ENCODE results near the gene VPS35L.
"Not testable (repeated sequence)": the region's sequence is repeated elsewhere in the genome, so short reads cannot be mapped to it uniquely, and the experiment has no call there.

VPS35L gene

GRCh38 chr16:19654147-19654546, 98.6 kb downstream of the VPS35L start:
- DNase-seq (ENCODE audit: low read depth), result no peak

- no peak for DNase-seq (ENCODE audit: low read depth)
These were observed 99.8 kb downstream of the VPS35L start for GRCh38 chr16:19655242-19655777.

- DNase-seq (ENCODE audit: low read depth), result no peak
These were observed 102.3 kb downstream of the VPS35L start for GRCh38 chr16:19657831-19658230.

GRCh38 chr16:19659554-19659953, 104.1 kb downstream of the VPS35L start:
- DNase-seq (ENCODE audit: low read depth), result no peak

- no peak for DNase-seq (ENCODE audit: low read depth)
These were observed 104.9 kb downstream of the VPS35L start for GRCh38 chr16:19660432-19660831.

GRCh38 chr16:19662351-19662750, 106.8 kb downstream of the VPS35L start:
- DNase-seq (ENCODE audit: low read depth), result no peak

GRCh38 chr16:19664166-19664565, 108.7 kb downstream of the VPS35L start:
- no peak for DNase-seq (ENCODE audit: low read depth)

GRCh38 chr16:19665313-19665712, 109.8 kb downstream of the VPS35L start:
- DNase-seq (ENCODE audit: low read depth), result not testable (repeated sequence)

GRCh38 chr16:19666477-19666876, 111.0 kb downstream of the VPS35L start:
- no peak for DNase-seq (ENCODE audit: low read depth)

- DNase-seq (ENCODE audit: low read depth), result no peak
These were observed 116.9 kb downstream of the VPS35L start for GRCh38 chr16:19672378-19672777.

GRCh38 chr16:19674485-19674884, 119.0 kb downstream of the VPS35L start:
- no peak for DNase-seq (ENCODE audit: low read depth)

GRCh38 chr16:19677402-19677801, 121.9 kb downstream of the VPS35L start:
- DNase-seq (ENCODE audit: low read depth), result no peak

GRCh38 chr16:19678804-19679203, 123.3 kb downstream of the VPS35L start:
- DNase-seq (ENCODE audit: low read depth), result no peak

- not testable (repeated sequence) for DNase-seq (ENCODE audit: low read depth)
These were observed 123.8 kb downstream of the VPS35L start for GRCh38 chr16:19679281-19679680.

- DNase-seq (ENCODE audit: low read depth), result no peak
These were observed 125.4 kb downstream of the VPS35L start for GRCh38 chr16:19680881-19681340.

- no peak for DNase-seq (ENCODE audit: low read depth)
These were observed 126.1 kb downstream of the VPS35L start for GRCh38 chr16:19681637-19682036.

GRCh38 chr16:19683453-19684236, 128.1 kb downstream of the VPS35L start:
- no peak for DNase-seq (ENCODE audit: low read depth)

- no peak for DNase-seq (ENCODE audit: low read depth)
These were observed 129.7 kb downstream of the VPS35L start for GRCh38 chr16:19685176-19685575.

GRCh38 chr16:19687279-19687678, 131.8 kb downstream of the VPS35L start:
- DNase-seq (ENCODE audit: low read depth), result no peak

GRCh38 chr16:19688396-19689024, 133.0 kb downstream of the VPS35L start:
- DNase-seq (ENCODE audit: low read depth), result no peak

GRCh38 chr16:19689342-19689741, 133.8 kb downstream of the VPS35L start:
- DNase-seq (ENCODE audit: low read depth), result no peak

GRCh38 chr16:19690196-19690595, 134.7 kb downstream of the VPS35L start:
- no peak for DNase-seq (ENCODE audit: low read depth)

- DNase-seq (ENCODE audit: low read depth), result no peak
These were observed 135.7 kb downstream of the VPS35L start for GRCh38 chr16:19691161-19691711.

Data from HS-27A (cell line).